ENCODE measurements around the gene OR10A3.
"Not testable (repeated sequence)": the region's sequence is repeated elsewhere in the genome, so short reads cannot be mapped to it uniquely, and the experiment has no call there.

The OR10A3 gene

GRCh38 chr11:7941608-7942007 is at the start of gene OR10A3:
Gene OR10A3, minus strand, starts transcription at chr11:7941708. Its CDS starts 2,188 bp downstream, at chr11:7939520.
- Histone ChIP-seq H3K27ac (no peak within 1 kb of the TSS), H3K4me3 (no peak within 1 kb of the TSS), H3K9ac (ENCODE audit: insufficient read length) (no peak within 1 kb of the TSS), H3K36me3 (ENCODE audit: insufficient read depth, low read length) (no peaks in the 10 kb centered on the region), H3K9me3 (ENCODE audit: low read depth, low read length) (no peaks in the 10 kb centered on the region)
- TF ChIP-seq POLR2AphosphoS5 (IDR thresholded peaks at IDR 0.05; ENCODE audit: borderline replicate concordance, low read depth, low read length): no peak
- TF ChIP-seq EZH2 (IDR thresholded peaks at IDR 0.05): no peak
- TF ChIP-seq FOXP2 (optimal IDR thresholded peaks at IDR 0.05; ENCODE audit: control extremely low read depth, extremely low read length, insufficient read depth): no peak
- no peak for DNase-seq (ENCODE audit: low read depth, low spot score)

GRCh38 chr11:7987560-7987883 is 46.0 kb upstream of the OR10A3 start:
- not testable (repeated sequence) for DNase-seq (ENCODE audit: low read depth, low spot score)

DNA sequence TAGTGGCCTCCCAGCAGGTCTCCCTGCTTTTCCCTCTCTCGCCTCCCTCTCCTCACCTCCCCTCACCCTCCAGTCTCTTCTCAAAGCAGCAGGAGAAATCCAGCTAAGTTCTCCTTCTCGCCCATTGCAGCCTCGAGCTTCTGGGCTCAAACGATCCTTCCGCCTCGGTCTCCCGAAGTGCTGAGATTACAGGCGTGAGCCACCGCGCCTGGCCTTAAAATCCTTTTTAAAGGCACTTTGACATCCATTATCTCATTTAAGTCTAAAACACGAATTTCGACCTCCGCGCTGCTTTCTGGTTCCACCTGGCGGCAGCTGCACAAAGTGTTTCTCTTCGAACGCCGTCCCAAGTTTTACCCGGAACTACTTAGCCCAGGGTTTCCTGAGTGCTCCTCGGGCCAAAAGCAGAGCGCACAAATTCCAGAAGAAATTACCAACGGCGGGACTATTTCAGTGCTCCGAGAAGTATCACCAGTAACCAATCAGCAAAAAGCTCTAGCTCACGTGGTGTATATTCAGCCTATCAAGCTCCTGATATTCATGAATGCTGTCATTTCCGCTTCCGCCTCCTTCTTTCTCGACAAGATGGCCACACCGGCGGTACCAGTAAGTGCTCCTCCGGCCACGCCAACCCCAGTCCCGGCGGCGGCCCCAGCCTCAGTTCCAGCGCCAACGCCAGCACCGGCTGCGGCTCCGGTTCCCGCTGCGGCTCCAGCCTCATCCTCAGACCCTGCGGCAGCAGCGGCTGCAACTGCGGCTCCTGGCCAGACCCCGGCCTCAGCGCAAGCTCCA is 45.5 kb upstream of the OR10A3 start, which contains the start of gene EIF3F:
Gene EIF3F (plus strand): TSS at position 570 of the 792 bp plus-strand sequence. CDS start 16 bp downstream, at position 586.
- H3K9me3 ChIP-seq (ENCODE audit: low read depth, low read length): no peaks in the 10 kb centered on the region
- peak; percentile 99 for DNase-seq (ENCODE audit: low read depth, low spot score)
- peak within 1 kb of the TSS; percentile 81 for H3K9ac ChIP-seq (ENCODE audit: insufficient read length)
- TF ChIP-seq EZH2 (IDR thresholded peaks at IDR 0.05) (no peak), POLR2AphosphoS5 (IDR thresholded peaks at IDR 0.05; ENCODE audit: borderline replicate concordance, low read depth, low read length) (peak; percentile 50; the same call in 1 of the 2 replicates)
- no peak within 1 kb of the TSS for H3K27ac ChIP-seq
- peaks cover 31% of the 10 kb centered on the region for H3K36me3 ChIP-seq (ENCODE audit: insufficient read depth, low read length)
- peak within 1 kb of the TSS; percentile 80 for H3K4me3 ChIP-seq

More at GRCh38 chr11:7987560-7987883, 46.0 kb upstream of the OR10A3 start:
- not testable (repeated sequence) for H3K27ac ChIP-seq; H3K9me3 ChIP-seq (ENCODE audit: low read depth, low read length)
- Histone ChIP-seq H3K4me3 (peak overlapping the region; percentile 80), H3K9ac (ENCODE audit: insufficient read length) (peak overlapping the region; percentile 81), H3K36me3 (ENCODE audit: insufficient read depth, low read length) (peaks cover 36% of the 10 kb centered on the region)

DNA sequence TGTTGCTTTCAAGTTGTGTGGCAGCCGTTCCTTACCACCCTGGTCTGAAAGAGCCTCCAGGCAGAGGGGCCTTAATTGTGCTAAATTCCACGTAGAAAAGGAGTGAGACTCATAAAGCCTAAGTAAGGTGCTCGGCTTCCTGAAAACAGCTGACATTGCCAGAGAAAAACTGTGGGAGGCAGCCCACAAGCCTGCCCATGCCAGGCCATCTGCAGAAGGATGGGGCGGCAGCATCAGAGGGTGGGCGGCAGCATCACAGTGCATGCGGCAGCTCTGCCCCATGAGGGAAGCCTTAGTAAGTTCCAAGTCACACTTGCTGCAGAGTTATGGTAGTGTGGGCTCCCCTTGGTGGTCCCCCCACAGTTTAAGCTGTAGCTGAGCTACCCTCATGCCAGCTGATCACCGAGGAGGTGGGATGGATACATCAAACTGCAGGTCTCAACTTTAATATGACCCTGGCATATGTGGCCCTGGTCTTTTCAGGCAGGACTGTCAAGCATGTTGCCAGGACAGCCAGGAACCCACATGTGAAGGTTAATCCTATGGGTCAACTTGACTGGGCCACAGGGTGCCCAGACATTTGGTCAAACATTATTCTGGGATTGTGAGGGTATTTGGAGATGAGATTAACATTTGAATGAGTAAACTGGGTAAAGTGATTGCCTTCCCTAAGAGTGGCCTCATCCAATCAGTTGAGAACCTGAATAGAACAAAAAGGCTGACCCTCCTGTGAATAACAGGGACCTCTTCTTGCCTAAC is 42.5 kb upstream of the OR10A3 start:
- no peak for DNase-seq (ENCODE audit: low read depth, low spot score)
- Histone ChIP-seq H3K4me3 (no peak overlapping the region), H3K9me3 (ENCODE audit: low read depth, low read length) (no peaks in the 10 kb centered on the region), H3K27ac (no peak overlapping the region), H3K9ac (ENCODE audit: insufficient read length) (no peak overlapping the region), H3K36me3 (ENCODE audit: insufficient read depth, low read length) (peaks cover 8% of the 10 kb centered on the region)
- no peak for TF ChIP-seq EZH2 (IDR thresholded peaks at IDR 0.05)
- TF ChIP-seq FOXP2 (optimal IDR thresholded peaks at IDR 0.05; ENCODE audit: control extremely low read depth, extremely low read length, insufficient read depth): no peak
- no peak for TF ChIP-seq POLR2AphosphoS5 (IDR thresholded peaks at IDR 0.05; ENCODE audit: borderline replicate concordance, low read depth, low read length)

GRCh38 chr11:7982582-7983119 is 41.1 kb upstream of the OR10A3 start:
- TF ChIP-seq FOXP2 (optimal IDR thresholded peaks at IDR 0.05; ENCODE audit: control extremely low read depth, extremely low read length, insufficient read depth) (no peak), EZH2 (IDR thresholded peaks at IDR 0.05) (no peak), POLR2AphosphoS5 (IDR thresholded peaks at IDR 0.05; ENCODE audit: borderline replicate concordance, low read depth, low read length) (no peak)
- H3K36me3 ChIP-seq (ENCODE audit: insufficient read depth, low read length): no peaks in the 10 kb centered on the region
- H3K9ac ChIP-seq (ENCODE audit: insufficient read length): no peak overlapping the region
- no peak overlapping the region for H3K4me3 ChIP-seq
- H3K9me3 ChIP-seq (ENCODE audit: low read depth, low read length): no peaks in the 10 kb centered on the region
- no peak for DNase-seq (ENCODE audit: low read depth, low spot score)
- no peak overlapping the region for H3K27ac ChIP-seq

GRCh38 chr11:7981619-7982157 is 40.2 kb upstream of the OR10A3 start:
- no peaks in the 10 kb centered on the region for H3K36me3 ChIP-seq (ENCODE audit: insufficient read depth, low read length)
- H3K4me3 ChIP-seq: no peak overlapping the region
- H3K9me3 ChIP-seq (ENCODE audit: low read depth, low read length): no peaks in the 10 kb centered on the region
- no peak for DNase-seq (ENCODE audit: low read depth, low spot score)
- H3K9ac ChIP-seq (ENCODE audit: insufficient read length): no peak overlapping the region
- H3K27ac ChIP-seq: no peak overlapping the region
- TF ChIP-seq FOXP2 (optimal IDR thresholded peaks at IDR 0.05; ENCODE audit: control extremely low read depth, extremely low read length, insufficient read depth) (no peak), EZH2 (IDR thresholded peaks at IDR 0.05) (no peak), POLR2AphosphoS5 (IDR thresholded peaks at IDR 0.05; ENCODE audit: borderline replicate concordance, low read depth, low read length) (no peak)

GRCh38 chr11:7977232-7977917 is 35.9 kb upstream of the OR10A3 start:
- Histone ChIP-seq H3K9ac (ENCODE audit: insufficient read length) (no peak overlapping the region), H3K36me3 (ENCODE audit: insufficient read depth, low read length) (no peaks in the 10 kb centered on the region), H3K4me3 (0 out of 2 replicates have a peak overlapping the region, but pooled peaks have one; percentile 19), H3K9me3 (ENCODE audit: low read depth, low read length) (no peaks in the 10 kb centered on the region), H3K27ac (no peak overlapping the region; the same call in 1 of the 2 replicates)
- DNase-seq (ENCODE audit: low read depth, low spot score): no peak
- TF ChIP-seq EZH2 (IDR thresholded peaks at IDR 0.05) (no peak), FOXP2 (optimal IDR thresholded peaks at IDR 0.05; ENCODE audit: control extremely low read depth, extremely low read length, insufficient read depth) (no peak), POLR2AphosphoS5 (IDR thresholded peaks at IDR 0.05; ENCODE audit: borderline replicate concordance, low read depth, low read length) (no peak)

- Histone ChIP-seq H3K36me3 (ENCODE audit: insufficient read depth, low read length) (no peaks in the 10 kb centered on the region), H3K9me3 (ENCODE audit: low read depth, low read length) (no peaks in the 10 kb centered on the region), H3K4me3 (no peak overlapping the region), H3K9ac (ENCODE audit: insufficient read length) (no peak overlapping the region), H3K27ac (no peak overlapping the region)
- TF ChIP-seq POLR2AphosphoS5 (IDR thresholded peaks at IDR 0.05; ENCODE audit: borderline replicate concordance, low read depth, low read length) (no peak), EZH2 (IDR thresholded peaks at IDR 0.05) (no peak), FOXP2 (optimal IDR thresholded peaks at IDR 0.05; ENCODE audit: control extremely low read depth, extremely low read length, insufficient read depth) (no peak)
- no peak for DNase-seq (ENCODE audit: low read depth, low spot score)
Observed at GRCh38 chr11:7974668-7975067, 33.2 kb upstream of the OR10A3 start.
